Measurements from ENCODE around the gene HPSE.

DNA sequence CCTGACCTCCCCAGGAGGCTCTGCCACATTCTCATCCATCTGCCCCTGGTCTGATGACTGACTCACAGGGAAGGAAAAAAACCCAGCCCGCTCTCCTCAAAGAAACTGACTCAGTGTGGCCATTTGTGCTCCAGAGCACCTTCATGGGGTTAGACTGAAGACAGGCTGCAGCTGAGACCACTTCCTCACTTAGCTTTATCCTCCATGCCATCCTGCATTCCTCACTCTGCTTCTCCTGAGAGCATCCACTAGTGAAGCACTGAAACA, 35.9 kb upstream of the HPSE start:
- TF ChIP-seq, protein P1, sequence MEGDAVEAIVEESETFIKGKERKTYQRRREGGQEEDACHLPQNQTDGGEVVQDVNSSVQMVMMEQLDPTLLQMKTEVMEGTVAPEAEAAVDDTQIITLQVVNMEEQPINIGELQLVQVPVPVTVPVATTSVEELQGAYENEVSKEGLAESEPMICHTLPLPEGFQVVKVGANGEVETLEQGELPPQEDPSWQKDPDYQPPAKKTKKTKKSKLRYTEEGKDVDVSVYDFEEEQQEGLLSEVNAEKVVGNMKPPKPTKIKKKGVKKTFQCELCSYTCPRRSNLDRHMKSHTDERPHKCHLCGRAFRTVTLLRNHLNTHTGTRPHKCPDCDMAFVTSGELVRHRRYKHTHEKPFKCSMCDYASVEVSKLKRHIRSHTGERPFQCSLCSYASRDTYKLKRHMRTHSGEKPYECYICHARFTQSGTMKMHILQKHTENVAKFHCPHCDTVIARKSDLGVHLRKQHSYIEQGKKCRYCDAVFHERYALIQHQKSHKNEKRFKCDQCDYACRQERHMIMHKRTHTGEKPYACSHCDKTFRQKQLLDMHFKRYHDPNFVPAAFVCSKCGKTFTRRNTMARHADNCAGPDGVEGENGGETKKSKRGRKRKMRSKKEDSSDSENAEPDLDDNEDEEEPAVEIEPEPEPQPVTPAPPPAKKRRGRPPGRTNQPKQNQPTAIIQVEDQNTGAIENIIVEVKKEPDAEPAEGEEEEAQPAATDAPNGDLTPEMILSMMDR (IDR thresholded peaks at IDR 0.05) = no peak
- TF ChIP-seq POLR2A (IDR thresholded peaks at IDR 0.05) (no peak), POLR2AphosphoS5 (IDR thresholded peaks at IDR 0.05) (no peak)
